H1 (cell line): ENCODE results near the gene BCL2L1. TPM values are rescaled to one million over a fixed set of nuclear protein-coding genes. Genes with fewer than 3 reads are reported as not detected.

ENCODE experiments used
- CTCF ChIA-PET: fragments of 300-600 bp; sonication (Branson Sonifier 250); formaldehyde crosslinking; loops from one replicate; lab custom pipeline; 2021; ENCODE audit not compliant: partially characterized antibody; lab: Charles Lee
- POLR2A ChIA-PET: fragments of 300-600 bp; sonication (Branson Sonifier 250); formaldehyde crosslinking; loops from one replicate; lab custom pipeline; 2021; ENCODE audit warnings: inconsistent platforms; ENCODE audit not compliant: partially characterized antibody; lab: Charles Lee
- DNase-seq, 2 experiments: peaks; one replicate each; pipeline versions ENCODE4 v3.0.0 to v3.0.0-alpha.2; 2010 to 2022; ENCODE audit warnings: low spot score in 2 of 2, low read depth in 1 of 2, mixed read lengths in 1 of 2
- FAIRE-seq: peaks from 2 replicates; lab custom pipeline; 2011; peaks lifted over from hg19 to GRCh38; lab: Jason Lieb, UNC
- H2AFZ ChIP-seq: 2 replicates; pipeline ENCODE4 v1.8.1; 2012; ENCODE audit warnings: low read length, inconsistent platforms
- H2AK5ac ChIP-seq: 2 replicates; pipeline ENCODE4 v1.6.1; 2013; ENCODE audit warnings: low read depth, low read length
- H2BK120ac ChIP-seq: replicated peaks from 2 replicates; pipeline ENCODE3; 2013; ENCODE audit warnings: low read depth, low read length, inconsistent platforms
- H2BK12ac ChIP-seq: 2 replicates; pipeline ENCODE4 v1.6.1; 2013; ENCODE audit warnings: low read depth, low read length
- H2BK15ac ChIP-seq: 2 replicates; pipeline ENCODE4 v1.6.1; 2013; ENCODE audit warnings: low read length
- H2BK20ac ChIP-seq: 2 replicates; pipeline ENCODE4 v1.6.1; 2013; ENCODE audit warnings: low read length
- H2BK5ac ChIP-seq: 2 replicates; pipeline ENCODE4 v1.6.1; 2013; ENCODE audit warnings: low read depth, low read length
- H3K14ac ChIP-seq: 2 replicates; pipeline ENCODE4 v1.6.1; 2013; ENCODE audit warnings: inconsistent platforms; ENCODE audit not compliant: insufficient read length
- H3K18ac ChIP-seq: 2 replicates; pipeline ENCODE4 v1.6.1; 2013; ENCODE audit warnings: low read length; ENCODE audit errors: extremely low read depth
- H3K23ac ChIP-seq: 2 replicates; pipeline ENCODE4 v1.6.1; 2013; ENCODE audit warnings: inconsistent platforms; ENCODE audit not compliant: insufficient read length
- H3K23me2 ChIP-seq: 2 replicates; pipeline ENCODE4 v1.6.1; 2013; ENCODE audit warnings: low read depth, low read length
- H3K27ac ChIP-seq: 2 replicates; pipeline ENCODE4 v1.6.1; 2011; ENCODE audit warnings: low read depth, low read length, inconsistent platforms
- H3K27me3 ChIP-seq, 4 experiments: replicated peaks in 1 of 4; 1 replicate in 1 of 4; 2 replicates in 3 of 4; pipeline versions ENCODE4 v1.6.1 to v1.8.1; 2011 to 2013; ENCODE audit warnings: low read length in 3 of 4, mild to moderate bottlenecking in 3 of 4, inconsistent platforms in 2 of 4, mixed read lengths in 2 of 4, moderate library complexity in 1 of 4; ENCODE audit not compliant: control insufficient read depth in 3 of 4, insufficient read depth in 3 of 4; ENCODE audit errors: extremely low read depth in 1 of 4
- H3K36me3 ChIP-seq, 4 experiments: 2 replicates each; pipeline versions ENCODE4 v1.6.1 to v1.8.1; 2011 to 2013; ENCODE audit warnings: mild to moderate bottlenecking in 4 of 4, low read length in 3 of 4, moderate library complexity in 2 of 4, control low read depth in 1 of 4, inconsistent platforms in 1 of 4; ENCODE audit not compliant: insufficient read depth in 4 of 4, control insufficient read depth in 2 of 4
- H3K4ac ChIP-seq: replicated peaks from 2 replicates; pipeline ENCODE3; 2013; ENCODE audit warnings: low read length, low read depth, mixed read lengths, inconsistent platforms; ENCODE audit not compliant: insufficient read length
- H3K4me1 ChIP-seq, 4 experiments: replicated peaks in 1 of 4; 1 replicate in 1 of 4; 2 replicates in 3 of 4; pipeline versions ENCODE4 v1.6.1 to v1.8.1; 2011 to 2013; ENCODE audit warnings: low read length in 3 of 4, inconsistent platforms in 2 of 4, mixed read lengths in 1 of 4; ENCODE audit not compliant: insufficient read depth in 4 of 4, control insufficient read depth in 3 of 4
- H3K4me2 ChIP-seq, 2 experiments: 2 replicates each; pipeline versions ENCODE4 v1.6.1 to v1.8.1; 2011 to 2013; ENCODE audit warnings: low read depth in 2 of 2, low read length in 2 of 2, control low read depth in 1 of 2, inconsistent platforms in 1 of 2, mild to moderate bottlenecking in 1 of 2; ENCODE audit not compliant: insufficient read depth in 1 of 2
- H3K4me3 ChIP-seq, 4 experiments: fragments of 200-600, 300-600 bp in 1 of 4; sonication (generic), shearing (Covaris generic), sonication (Bioruptor Twin) in 1 of 4; 2 replicates each; pipeline versions ENCODE4 v1.5.1 to v1.8.1; 2011 to 2016; ENCODE audit warnings: low read length in 4 of 4, low read depth in 3 of 4, control low read depth in 2 of 4, inconsistent platforms in 2 of 4, mild to moderate bottlenecking in 2 of 4, mixed read lengths in 1 of 4, moderate library complexity in 1 of 4; ENCODE audit not compliant: insufficient read depth in 2 of 4; ENCODE audit errors: extremely low read depth in 1 of 4
- H3K56ac ChIP-seq: replicated peaks from 2 replicates; pipeline ENCODE3; 2013; ENCODE audit warnings: low read depth, mild to moderate bottlenecking, mixed read lengths, low read length, inconsistent platforms; ENCODE audit not compliant: insufficient read length
- H3K79me1 ChIP-seq: 2 replicates; pipeline ENCODE4 v1.6.1; 2013; ENCODE audit warnings: low read depth, low read length, control low read depth
- H3K79me2 ChIP-seq, 2 experiments: 2 replicates each; pipeline versions ENCODE4 v1.6.1 to v1.8.1; 2012 to 2013; ENCODE audit warnings: low read length in 2 of 2, mild to moderate bottlenecking in 2 of 2, inconsistent platforms in 1 of 2; ENCODE audit not compliant: insufficient read depth in 2 of 2, control insufficient read depth in 1 of 2
- H3K9ac ChIP-seq, 4 experiments: replicated peaks in 1 of 4; 1 replicate in 1 of 4; 2 replicates in 3 of 4; pipeline versions ENCODE4 v1.6.1 to v1.8.1; 2011 to 2013; ENCODE audit warnings: low read depth in 3 of 4, low read length in 3 of 4, control low read depth in 2 of 4, mild to moderate bottlenecking in 2 of 4, moderate library complexity in 2 of 4, inconsistent platforms in 1 of 4; ENCODE audit errors: extremely low read depth in 1 of 4
- H3K9me3 ChIP-seq, 2 experiments: 2 replicates each; pipeline versions ENCODE4 v1.6.1 to v1.8.1; 2012 to 2013; ENCODE audit warnings: mild to moderate bottlenecking in 2 of 2, moderate library complexity in 2 of 2, control low read depth in 1 of 2, inconsistent platforms in 1 of 2, low read depth in 1 of 2, low read length in 1 of 2, mixed read lengths in 1 of 2; ENCODE audit not compliant: insufficient read depth in 2 of 2
- H4K20me1 ChIP-seq, 2 experiments: replicated peaks in 1 of 2; 2 replicates each; pipeline versions ENCODE3 to v1.8.1; 2011 to 2013; ENCODE audit warnings: inconsistent platforms in 2 of 2, low read length in 2 of 2, mild to moderate bottlenecking in 1 of 2; ENCODE audit not compliant: insufficient read depth in 2 of 2, control insufficient read depth in 1 of 2
- H4K5ac ChIP-seq: 2 replicates; pipeline ENCODE4 v1.6.1; 2013; ENCODE audit warnings: low read length, low read depth, mixed read lengths, inconsistent platforms; ENCODE audit not compliant: insufficient read length
- H4K8ac ChIP-seq: 2 replicates; pipeline ENCODE4 v1.8.0; 2013; ENCODE audit warnings: mild to moderate bottlenecking, moderate library complexity, low read length, inconsistent platforms; ENCODE audit not compliant: insufficient read depth; ENCODE audit errors: extremely low read depth
- H4K91ac ChIP-seq: replicated peaks from 2 replicates; pipeline ENCODE3; 2013; ENCODE audit warnings: low read length, mixed read lengths, inconsistent platforms; ENCODE audit not compliant: insufficient read length
- GABPA ChIP-seq: IDR thresholded peaks from 2 replicates; pipeline ENCODE4 v1.6.1; 2011; ENCODE audit warnings: mild to moderate bottlenecking, low read length, moderate library complexity, borderline replicate concordance; ENCODE audit not compliant: insufficient read depth
- KDM5A ChIP-seq: fragments of 200-600 bp; IDR thresholded peaks from 2 replicates; pipeline ENCODE4 v1.7.1; 2012; ENCODE audit warnings: mild to moderate bottlenecking, low read length, inconsistent platforms, mixed read lengths
- TAF1 ChIP-seq: IDR thresholded peaks from 2 replicates; pipeline ENCODE4 v1.6.1; 2011; ENCODE audit warnings: mild to moderate bottlenecking, low read depth, low read length
- TBP ChIP-seq: IDR thresholded peaks from 2 replicates; pipeline ENCODE4 v1.6.1; 2011; ENCODE audit warnings: low read depth, low read length, improper control_type of control experiment
- WGBS, 2 experiments: shearing (Covaris generic) in 1 of 2; methylation state at CpG; one replicate each; pipeline versions ENCODE4 v1.1.6 to v1.1.7; 2013 to 2015; ENCODE audit warnings: low lambda C conversion rate in 2 of 2, mixed read lengths in 2 of 2, inconsistent platforms in 1 of 2, low coverage in 1 of 2, missing lambda C conversion rate in 1 of 2; ENCODE audit not compliant: insufficient replicate concordance in 2 of 2, insufficient coverage in 1 of 2, insufficient read length in 1 of 2; ENCODE audit errors: extremely low coverage in 1 of 2, missing lambda C conversion rate in 1 of 2; 5-methylcytosine and 5-hydroxymethylcytosine counted together
- polyA plus RNA-seq, 7 experiments: library from polyadenylated mRNA; depleted of rRNA in 3 of 7; stranded (reverse) in 5 of 7; unstranded in 2 of 7; fragments of >200 nt in 5 of 7; fragments of 200-250 nt in 2 of 7; gene quantifications; 1 replicate in 5 of 7; 2 replicates in 1 of 7; 4 replicates in 1 of 7; pipeline versions ENCODE4 v1.2.1 to v1.2.3, GENCODE V29; 2011 to 2013; ENCODE audit warnings: missing spikeins in 2 of 7, mixed read lengths in 2 of 7
- total RNA-seq: library from RNA; stranded (reverse); fragmentation: NEBNext Ultra II Directional; extraction: Animal tissue kit (Norgen Biotek cat#: 25700); gene quantifications from 2 replicates; pipeline ENCODE4 v1.2.1, GENCODE V29; 2021
- TF ChIP-seq, protein P1 (sequence below): IDR thresholded peaks from 2 replicates; pipeline ENCODE4 v1.6.1; 2012; ENCODE audit warnings: low read length, inconsistent platforms

The BCL2L1 gene
- total and polyA plus RNA-seq, 2 of the 8 experiments (the other 6 are each of a cell fraction or from before 2014, with no cell fraction given): 64.9 to 66.1 TPM

DNA sequence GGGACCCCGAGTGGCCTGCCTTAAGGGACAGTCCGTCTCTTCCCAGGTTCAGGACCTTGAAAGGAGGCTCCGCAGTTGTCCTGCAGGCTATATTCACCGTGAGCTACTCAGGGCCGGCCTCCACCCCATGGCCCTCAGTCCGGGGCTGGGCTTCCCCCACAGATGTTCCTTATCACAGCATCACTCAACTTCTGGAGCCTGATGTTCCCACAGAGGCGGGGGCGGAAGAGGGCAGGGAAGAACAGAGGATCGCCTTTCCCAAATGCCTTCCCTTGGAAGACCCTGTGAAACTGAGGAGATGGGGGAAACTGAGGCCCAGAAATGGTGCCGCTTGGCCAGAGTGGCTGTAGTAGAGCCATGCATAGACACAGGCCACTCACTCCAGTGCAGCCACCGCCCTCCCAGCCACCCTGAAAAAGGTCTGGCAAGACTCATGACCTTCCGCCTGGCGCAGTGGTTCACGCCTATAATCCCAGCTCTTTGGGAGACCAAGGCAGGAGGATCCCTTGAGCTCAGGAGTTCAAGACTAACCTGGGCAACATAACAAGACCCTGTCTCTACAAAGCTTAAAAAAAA is 89.2 kb downstream of the BCL2L1 start:
- TF ChIP-seq KDM5A (no peak), TAF1 (0 out of 2 replicates have a peak, but pooled peaks have one; percentile 4), TBP (no peak), GABPA (no peak)
- TF ChIP-seq, protein P1, sequence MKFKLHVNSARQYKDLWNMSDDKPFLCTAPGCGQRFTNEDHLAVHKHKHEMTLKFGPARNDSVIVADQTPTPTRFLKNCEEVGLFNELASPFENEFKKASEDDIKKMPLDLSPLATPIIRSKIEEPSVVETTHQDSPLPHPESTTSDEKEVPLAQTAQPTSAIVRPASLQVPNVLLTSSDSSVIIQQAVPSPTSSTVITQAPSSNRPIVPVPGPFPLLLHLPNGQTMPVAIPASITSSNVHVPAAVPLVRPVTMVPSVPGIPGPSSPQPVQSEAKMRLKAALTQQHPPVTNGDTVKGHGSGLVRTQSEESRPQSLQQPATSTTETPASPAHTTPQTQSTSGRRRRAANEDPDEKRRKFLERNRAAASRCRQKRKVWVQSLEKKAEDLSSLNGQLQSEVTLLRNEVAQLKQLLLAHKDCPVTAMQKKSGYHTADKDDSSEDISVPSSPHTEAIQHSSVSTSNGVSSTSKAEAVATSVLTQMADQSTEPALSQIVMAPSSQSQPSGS: no peak
- Histone ChIP-seq H3K18ac (no peak overlapping the region; the same call in 1 of the 2 replicates), H3K4me3 (no peak overlapping the region), H3K4me1 (peaks cover 0 to 2% (median 0%) of the 10 kb centered on the region in 4 experiments; a peak in 3 of 7 replicates), H3K14ac (no peak overlapping the region), H2AK5ac (no peak overlapping the region), H3K9ac (no peak overlapping the region), H3K27ac (no peak overlapping the region), H3K4me2 (no peak overlapping the region), H2BK12ac (no peak overlapping the region), H3K23me2 (no peaks in the 10 kb centered on the region), H2BK120ac (no peak overlapping the region), H2BK15ac (no peak overlapping the region), H3K27me3 (no peaks in the 10 kb centered on the region), H3K36me3 (no peaks in the 10 kb centered on the region), H4K5ac (no peak overlapping the region), H4K91ac (no peak overlapping the region), H2AFZ (no peak overlapping the region), H3K79me2 (no peaks in the 10 kb centered on the region), H3K9me3 (no peaks in the 10 kb centered on the region), H4K8ac (no peak overlapping the region), H3K23ac (no peak overlapping the region), H3K56ac (no peak overlapping the region), H2BK5ac (0 out of 2 replicates have a peak overlapping the region, but pooled peaks have one; percentile 16), H3K4ac (no peak overlapping the region), H3K79me1 (no peaks in the 10 kb centered on the region), H2BK20ac (no peak overlapping the region), H4K20me1 (no peaks in the 10 kb centered on the region)
- FAIRE-seq (no peak), DNase-seq (no peak)
- 90% methylated on average over 14 of the region's 14 CpGs; no CpG with 5 or more reads in 1 of the 2 experiments for WGBS, 2 experiments
- ChIA-PET POLR2A (interaction anchor here (0.6 to 2.0 kb wide), 6 partner anchors 20 to 111 kb away, joined by 3 to 7 read pairs (median 4); partner anchors contain the start of gene ID1), CTCF (interaction anchor here (0.7 to 7.5 kb wide), 39 partner anchors 7 to 221 kb away, joined by 3 to 95 read pairs (median 4); partner anchors contain the start of genes BCL2L1 and TPX2)
